ENCODE measurements around the gene LRP5. TPM values are rescaled to one million over a fixed set of nuclear protein-coding genes. Genes with fewer than 3 reads are reported as not detected.

LRP5 gene
- total RNA-seq, 4 donors from 2014 or later, result 19.1 to 86.2 (median 43.9) TPM

- H3K27ac ChIP-seq, result no peak overlapping the region
These were observed 53.6 kb downstream of the LRP5 start for GRCh38 chr11:68365943-68366435.

GRCh38 chr11:68367252-68367651 lies 54.9 kb downstream of the LRP5 start:
- Histone ChIP-seq H3K4me3 (no peak overlapping the region), H3K36me3 (no peaks in the 10 kb centered on the region), H3K4me1 (peaks cover 0 to 18% of the 10 kb centered on the region in 2 donors), H3K27ac (no peak overlapping the region), H3K27me3 (no peaks in the 10 kb centered on the region), H3K9me3 (no peaks in the 10 kb centered on the region)
- intact Hi-C loops (cut with DNase I; ENCODE audit: low total_unique reads), result no loop called here
- no peak for DNase-seq
- TF ChIP-seq POLR2A (IDR thresholded peaks at IDR 0.05) (no peak), CTCF (IDR thresholded peaks at IDR 0.05) (no peak)

More at GRCh38 chr11:68365943-68366435, 53.6 kb downstream of the LRP5 start:
- Histone ChIP-seq H3K4me1 (peaks cover 0 to 12% of the 10 kb centered on the region in 2 donors), H3K9me3 (no peaks in the 10 kb centered on the region), H3K4me3 (no peak overlapping the region), H3K36me3 (no peaks in the 10 kb centered on the region), H3K27me3 (no peaks in the 10 kb centered on the region)
- DNase-seq, result no peak
- no peak for TF ChIP-seq POLR2A (IDR thresholded peaks at IDR 0.05)
- TF ChIP-seq CTCF (IDR thresholded peaks at IDR 0.05), result no peak
- intact Hi-C loops (cut with DNase I; ENCODE audit: low total_unique reads), result no loop called here

- H3K4me3 ChIP-seq, result no peak overlapping the region
- TF ChIP-seq POLR2A (IDR thresholded peaks at IDR 0.05), result no peak
- TF ChIP-seq CTCF (IDR thresholded peaks at IDR 0.05), result no peak
- no peaks in the 10 kb centered on the region for H3K36me3 ChIP-seq
- peaks cover 0 to 42% of the 10 kb centered on the region in 2 donors for H3K4me1 ChIP-seq
- intact Hi-C loops (cut with DNase I; ENCODE audit: low total_unique reads), result no loop called here
- peak overlapping the region; percentile 57 to 71 for H3K27ac ChIP-seq
- DNase-seq, result no peak
- no peaks in the 10 kb centered on the region for H3K27me3 ChIP-seq
- H3K9me3 ChIP-seq, result no peaks in the 10 kb centered on the region
These were observed 57.4 kb downstream of the LRP5 start for GRCh38 chr11:68369756-68370155.

GRCh38 chr11:68370211-68371111 lies 58.1 kb downstream of the LRP5 start:
- H3K9me3 ChIP-seq, result no peaks in the 10 kb centered on the region
- peak overlapping the region; percentile 57 to 71 for H3K27ac ChIP-seq
- no peaks in the 10 kb centered on the region for H3K27me3 ChIP-seq
- peaks cover 0 to 45% of the 10 kb centered on the region in 2 donors for H3K4me1 ChIP-seq
- TF ChIP-seq POLR2A (IDR thresholded peaks at IDR 0.05) (no peak), CTCF (IDR thresholded peaks at IDR 0.05) (no peak)
- no peak overlapping the region for H3K4me3 ChIP-seq
- intact Hi-C loops (cut with DNase I; ENCODE audit: low total_unique reads), result no loop called here
- DNase-seq, result no peak
- no peaks in the 10 kb centered on the region for H3K36me3 ChIP-seq
